ENCODE measurements around the gene NUP214.
"Not testable (repeated sequence)": the region's sequence is repeated elsewhere in the genome, so short reads cannot be mapped to it uniquely, and the experiment has no call there.

Gene NUP214

DNA sequence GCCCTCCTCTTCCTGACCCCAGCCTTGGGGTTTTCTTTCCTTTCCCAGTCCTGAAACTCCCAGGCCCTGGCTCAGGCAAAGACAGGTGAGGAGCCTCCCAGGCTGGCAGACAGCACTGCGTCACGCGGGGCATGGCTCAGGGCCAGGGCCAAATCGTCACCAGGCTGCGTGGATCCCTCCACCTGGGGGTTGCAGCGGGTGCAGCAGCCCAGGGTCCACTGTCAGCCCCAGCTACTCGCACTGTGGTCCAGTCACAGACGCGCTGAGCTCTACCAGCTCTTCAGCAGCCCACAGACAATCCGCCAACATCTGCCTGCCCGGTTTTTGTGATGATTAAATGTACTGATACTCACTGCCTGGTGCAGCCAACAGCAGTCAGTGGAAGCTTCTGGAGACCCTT is 138.8 kb downstream of the NUP214 start:
- no peak for DNase-seq

GRCh38 chr9:131266266-131267229 is 141.2 kb downstream of the NUP214 start:
- DNase-seq = no peak

DNA sequence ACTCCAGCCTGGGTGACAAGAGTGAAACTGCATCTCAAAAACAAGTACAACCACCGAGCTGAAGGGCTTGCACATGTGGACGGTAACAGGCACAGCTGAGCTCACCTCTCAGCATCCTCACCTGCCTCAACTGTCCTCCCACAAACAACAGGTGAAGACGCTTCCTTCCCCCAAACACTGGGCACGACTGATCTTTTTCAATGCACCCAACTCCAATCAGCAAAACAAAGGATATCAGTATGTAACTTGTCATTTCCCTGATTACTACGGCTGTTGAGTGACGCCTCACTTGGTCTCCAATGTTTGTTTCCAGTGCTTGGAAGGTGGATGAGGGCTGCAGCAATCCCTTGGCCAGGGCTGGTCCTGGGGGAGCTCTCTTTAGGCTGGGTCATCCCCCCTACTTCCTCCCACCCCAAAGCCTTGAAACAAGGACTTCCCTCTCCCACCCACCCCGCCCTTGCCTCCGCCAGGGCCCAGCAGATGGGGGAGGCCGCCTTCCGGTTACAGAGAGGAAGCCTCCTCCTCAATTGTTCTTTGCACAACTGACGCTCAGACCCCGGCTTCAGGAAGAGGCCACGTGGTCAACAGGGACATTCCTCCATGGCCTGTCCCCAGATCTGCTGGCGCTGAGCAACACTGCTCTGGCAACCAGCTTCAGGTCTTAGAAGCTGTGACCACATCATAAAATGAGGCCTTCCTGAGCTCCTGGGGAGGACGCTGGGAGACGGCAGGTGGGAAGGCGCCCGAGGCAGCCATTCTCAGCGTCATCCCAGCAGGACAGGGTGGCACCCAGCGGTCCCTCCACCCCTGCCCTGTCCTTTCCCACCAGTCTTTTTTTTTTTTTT is 145.0 kb downstream of the NUP214 start:
- no peak for DNase-seq

GRCh38 chr9:131271016-131271273 is 145.6 kb downstream of the NUP214 start:
- not testable (repeated sequence) for DNase-seq

- DNase-seq = no peak
Measured at GRCh38 chr9:131271506-131271931, 146.1 kb downstream of the NUP214 start.

DNA sequence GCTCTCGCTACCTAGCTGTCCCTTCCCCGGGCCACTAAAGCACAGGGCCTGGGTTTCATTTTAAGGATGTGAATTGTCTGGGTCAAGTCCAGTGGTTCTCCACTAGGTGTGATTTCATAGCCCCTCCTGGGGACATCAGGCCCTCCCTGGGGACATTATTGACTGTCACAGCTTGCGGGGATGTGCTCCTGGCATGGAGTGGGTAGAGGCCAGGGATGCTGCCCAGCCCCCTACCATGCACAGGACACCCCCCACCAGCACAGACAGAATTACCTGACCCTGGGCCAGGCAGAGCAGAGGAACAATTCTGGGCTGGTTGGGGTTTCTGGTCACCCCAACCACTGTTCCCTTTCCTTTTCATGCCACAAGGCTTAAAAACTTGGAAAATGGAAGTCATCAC is 146.8 kb downstream of the NUP214 start:
- no peak for DNase-seq

DNA sequence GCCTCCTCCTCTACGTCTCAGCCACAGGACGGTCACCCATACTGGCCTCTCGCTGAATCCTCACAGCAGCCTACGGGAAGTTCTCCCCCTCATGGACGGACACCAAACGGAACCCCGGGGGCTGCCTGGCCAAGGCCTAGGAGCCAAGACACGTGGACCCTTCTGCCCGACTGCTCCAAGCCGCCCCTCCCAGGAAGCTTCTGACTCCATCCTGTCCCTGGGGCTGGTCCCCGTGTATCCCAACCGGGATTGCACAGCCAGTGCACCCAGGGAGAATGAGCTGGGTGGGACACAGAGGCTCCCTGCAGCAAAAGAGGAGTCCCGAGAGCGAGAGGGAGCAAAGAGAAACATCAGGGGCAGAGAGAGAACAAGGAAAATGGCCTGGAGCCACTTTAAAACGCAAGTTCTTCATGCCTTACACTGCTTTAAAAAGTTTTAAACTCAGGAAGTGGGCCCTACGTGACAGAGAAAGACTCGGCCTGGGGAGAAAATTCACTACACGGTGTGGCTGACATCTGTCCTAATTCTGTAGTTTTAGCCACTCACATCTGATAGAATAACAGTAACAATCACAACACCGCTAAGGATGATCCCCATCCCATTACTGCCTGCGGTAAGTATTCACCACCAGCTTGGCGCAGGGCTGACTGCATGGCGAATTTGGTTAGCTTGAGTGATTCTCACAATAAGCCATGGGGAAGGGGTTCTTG is 147.9 kb downstream of the NUP214 start:
- no peak for DNase-seq

GRCh38 chr9:131273856-131274673 is 148.7 kb downstream of the NUP214 start:
- no peak for DNase-seq

DNA sequence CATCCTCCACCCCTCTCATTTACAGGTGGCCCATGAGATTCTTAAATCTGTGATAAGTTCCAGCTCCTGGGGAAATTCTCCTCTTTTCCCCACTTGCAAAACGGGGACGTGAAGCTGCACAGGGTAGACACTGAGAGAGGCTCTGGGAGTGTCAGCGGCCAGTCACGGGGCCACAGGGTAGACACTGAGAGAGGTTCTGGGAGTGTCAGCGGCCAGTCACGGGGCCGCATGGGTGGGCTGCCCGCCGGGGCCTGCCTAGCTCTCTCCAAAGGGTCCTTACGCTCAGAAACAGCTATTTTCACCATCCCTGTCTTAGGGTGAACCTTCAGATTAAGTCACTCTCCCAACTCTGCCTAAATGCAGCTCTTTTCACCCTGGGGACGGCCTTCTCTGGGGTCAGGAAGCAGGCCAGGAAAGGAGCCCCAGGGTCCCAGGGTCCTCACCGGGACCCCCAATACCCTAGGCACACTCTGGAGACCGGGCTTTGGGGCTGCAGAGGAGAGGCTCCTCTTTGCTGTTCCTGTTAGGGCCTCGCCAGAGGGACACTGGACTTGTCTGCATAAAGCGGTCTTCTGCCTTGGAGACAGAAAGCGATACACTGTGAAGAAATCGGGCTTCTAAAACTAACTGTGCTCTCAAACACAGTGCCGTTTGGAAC is 149.4 kb downstream of the NUP214 start:
- no peak for DNase-seq

- no peak for DNase-seq
Measured at GRCh38 chr9:131275332-131276093, 150.1 kb downstream of the NUP214 start.

DNA sequence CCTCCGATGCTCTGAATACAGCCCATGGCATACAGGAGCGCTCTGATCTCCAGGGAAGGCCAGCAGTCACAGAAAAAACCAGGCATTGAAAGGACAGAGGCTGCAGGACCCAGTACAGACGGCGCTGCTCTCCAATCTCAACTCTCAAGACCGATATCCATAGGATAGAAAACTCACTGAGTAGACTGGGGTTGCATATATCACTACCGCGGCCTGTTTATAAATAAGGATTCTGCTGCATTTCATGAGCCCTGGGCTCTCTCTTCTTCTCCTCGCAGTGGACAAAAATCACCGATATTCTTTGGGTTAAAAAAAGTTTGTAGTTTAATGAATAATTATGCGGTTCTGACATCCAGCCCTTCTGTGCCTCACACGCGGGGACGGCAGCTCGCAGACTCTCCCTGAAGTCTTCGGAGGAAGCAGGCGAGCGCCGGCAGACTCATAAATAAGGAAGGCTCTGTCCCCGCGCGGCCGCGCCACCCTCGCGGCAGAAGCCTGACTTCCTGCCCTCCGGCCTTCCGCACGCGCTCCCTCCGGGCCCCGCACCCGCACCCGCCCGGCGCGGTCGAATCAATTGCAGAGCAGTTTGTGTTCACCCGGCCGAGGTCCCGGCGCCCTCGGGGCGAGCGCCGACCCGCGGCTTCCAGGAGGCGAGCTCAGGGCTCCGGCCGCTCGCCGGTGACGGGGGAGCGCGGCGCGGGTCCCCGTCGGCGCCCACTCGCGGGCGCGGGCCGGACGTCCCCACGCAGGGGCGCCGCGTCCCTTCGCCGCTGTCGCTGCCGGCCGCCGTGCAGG is 150.9 kb downstream of the NUP214 start, which contains the start of gene FAM78A:
FAM78A (minus strand) TSS at position 417 of the 795 bp plus-strand sequence; CDS start at position 86, 331 bp downstream.
- no peak for DNase-seq

DNA sequence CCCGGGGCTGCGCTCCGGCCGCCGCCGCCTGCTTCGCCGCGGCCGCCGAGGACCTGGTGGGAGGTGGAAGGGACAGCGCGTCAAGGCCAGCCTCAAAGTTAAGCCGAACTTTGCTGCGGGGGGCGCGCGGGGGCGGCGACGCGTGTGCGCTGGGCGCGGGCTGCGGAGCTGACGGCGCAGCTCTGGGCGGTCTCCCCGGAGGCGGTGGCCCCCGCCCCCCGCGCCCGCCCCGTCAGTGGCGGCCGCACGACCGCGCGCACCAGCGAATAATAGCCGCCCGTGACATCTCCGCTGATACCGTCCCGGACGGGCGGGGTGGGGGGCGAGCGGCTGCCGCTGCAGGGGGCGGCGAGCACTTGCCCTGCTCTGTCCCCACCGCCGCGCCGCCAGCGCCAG is 151.5 kb downstream of the NUP214 start:
- DNase-seq = no peak

DNA sequence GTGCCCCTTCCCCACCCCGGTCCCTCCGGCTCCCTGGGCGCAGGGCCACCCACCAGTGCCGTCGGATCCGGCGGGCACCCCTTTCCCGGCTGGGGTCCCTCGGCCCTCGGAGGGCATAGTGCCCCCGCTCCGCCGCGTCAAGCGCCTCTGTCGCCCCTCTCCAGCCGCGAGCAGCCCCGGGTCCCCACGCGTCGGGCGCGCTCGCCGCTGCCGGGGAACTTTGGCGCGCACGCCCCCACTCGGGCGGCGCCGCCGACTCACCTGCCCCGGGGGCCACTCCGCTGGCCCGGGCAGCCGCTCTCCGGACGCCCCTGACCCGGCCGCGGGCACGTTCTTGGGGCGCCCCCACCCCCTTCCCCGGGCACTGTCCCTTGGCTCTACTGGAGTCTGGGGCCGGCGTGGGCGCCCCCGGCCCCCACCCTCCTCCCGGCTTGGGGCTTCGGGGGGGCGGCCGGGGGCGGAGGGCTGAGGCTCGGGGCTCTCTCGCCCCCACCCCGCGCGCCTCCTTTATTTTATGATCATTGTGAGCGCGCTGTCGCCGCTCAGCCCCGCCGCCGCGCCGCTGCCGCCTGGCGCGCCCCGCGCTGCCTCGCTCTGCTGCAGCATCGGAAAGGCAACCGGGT is 152.0 kb downstream of the NUP214 start:
- DNase-seq = peak; percentile 28

DNA sequence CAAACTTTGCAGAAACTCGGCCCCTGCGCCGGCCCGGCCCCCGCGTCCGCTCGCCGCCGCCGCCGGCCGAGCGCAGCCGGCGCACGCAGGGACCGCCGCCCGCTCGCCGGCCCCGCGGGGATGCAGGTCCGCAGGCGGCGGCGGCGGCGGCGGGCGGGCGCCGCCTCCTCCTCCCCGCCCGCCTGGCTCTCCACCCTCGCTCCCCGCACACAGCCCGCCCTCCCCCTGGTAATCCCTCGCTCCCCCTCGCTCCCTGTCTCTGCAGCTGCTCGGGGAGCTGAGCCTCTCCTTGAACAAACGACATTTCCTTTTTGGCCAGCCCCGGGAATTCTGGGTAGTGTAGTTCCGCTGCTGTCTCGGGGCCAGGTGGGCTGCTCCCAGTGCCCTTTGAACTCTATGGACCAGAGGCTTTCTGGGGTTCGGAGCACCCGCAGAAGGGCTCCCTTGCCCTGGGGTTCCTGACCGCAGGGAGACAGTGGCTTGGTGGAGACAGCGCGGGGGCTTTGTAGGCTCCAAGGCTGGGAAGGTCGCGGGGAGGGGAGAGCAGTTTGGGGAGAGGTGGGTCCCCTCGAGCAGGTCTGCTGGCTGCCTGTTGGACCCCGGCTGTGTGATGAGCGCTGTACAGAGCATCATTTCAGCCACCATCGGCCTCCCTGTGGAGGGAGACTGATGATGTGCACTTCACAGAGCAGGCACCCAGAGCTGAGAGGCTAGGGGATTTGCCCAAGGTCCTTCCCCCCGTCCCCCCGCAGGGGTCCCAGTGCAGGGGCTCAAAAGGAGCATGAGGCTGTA is 152.7 kb downstream of the NUP214 start:
- DNase-seq = peak; percentile 82

DNA sequence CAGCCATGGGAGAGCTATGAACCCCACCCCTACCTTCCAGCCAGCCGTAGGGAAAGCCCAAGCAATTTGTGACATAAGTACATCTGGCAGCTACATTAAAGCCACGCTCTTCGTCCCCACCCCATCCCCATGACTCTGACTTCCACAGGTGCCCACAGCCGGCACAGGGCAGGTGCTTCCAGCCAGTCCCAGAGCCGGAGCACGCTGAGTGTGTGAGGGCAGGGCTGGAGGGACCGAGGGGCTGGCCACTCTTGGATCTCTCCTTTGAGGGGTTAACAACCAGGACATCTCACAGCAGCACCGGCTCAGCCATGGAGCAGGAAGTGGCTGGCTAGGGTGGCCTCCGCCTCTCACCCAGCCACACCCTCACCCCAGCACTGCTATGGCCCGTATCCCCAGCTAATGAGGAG is 153.3 kb downstream of the NUP214 start:
- no peak for DNase-seq

- no peak for DNase-seq
Measured at GRCh38 chr9:131279196-131279862, 153.9 kb downstream of the NUP214 start.

- DNase-seq = no peak
Measured at GRCh38 chr9:131279863-131280570, 154.6 kb downstream of the NUP214 start.
